Activated CD4-positive, alpha-beta T cell treated with anti-CD3 and anti-CD28 coated beads, Interleukin-2, Interleukin-6, amounts not matched to agents 100 ng/mL and 50 ng/mL, durations not matched to agents 16 hours and 8 hours (primary cell): Measurements from ENCODE around the gene SHC3.
A peak's percentile ranks its signal among the peaks of the same experiment; 100 is the strongest.
"Not testable (repeated sequence)": the region's sequence is repeated elsewhere in the genome, so short reads cannot be mapped to it uniquely, and the experiment has no call there.

Experiments
- DNase-seq: peaks from one replicate; pipeline ENCODE4 v3.0.0-alpha.2; 2020

Gene SHC3

GRCh38 chr9:89177944-89178829 is at the start of gene SHC3:
Gene SHC3 (minus strand): TSS chr9:89178818. CDS start chr9:89178460, 358 bp downstream.
- peak; percentile 38 for DNase-seq

- DNase-seq = no peak
Measured at GRCh38 chr9:89225991-89226471, 47.4 kb upstream of the SHC3 start.

- DNase-seq = no peak
Measured at GRCh38 chr9:89225587-89225986, 47.0 kb upstream of the SHC3 start.

GRCh38 chr9:89225036-89225435 is 46.4 kb upstream of the SHC3 start:
- DNase-seq = no peak

GRCh38 chr9:89224633-89225032 is 46.0 kb upstream of the SHC3 start:
- DNase-seq = no peak

GRCh38 chr9:89223396-89223977 is 44.9 kb upstream of the SHC3 start:
- no peak for DNase-seq

GRCh38 chr9:89219637-89220036 is 41.0 kb upstream of the SHC3 start:
- DNase-seq = no peak

GRCh38 chr9:89218040-89218928 is 39.7 kb upstream of the SHC3 start:
- DNase-seq = no peak

- DNase-seq = no peak
Measured at GRCh38 chr9:89215342-89215741, 36.7 kb upstream of the SHC3 start.

GRCh38 chr9:89213396-89213880 is 34.8 kb upstream of the SHC3 start:
- DNase-seq = no peak

- no peak for DNase-seq
Measured at GRCh38 chr9:89212171-89212570, 33.6 kb upstream of the SHC3 start.

- DNase-seq = not testable (repeated sequence)
Measured at GRCh38 chr9:89209311-89209710, 30.7 kb upstream of the SHC3 start.

- DNase-seq = no peak
Measured at GRCh38 chr9:89207026-89207425, 28.4 kb upstream of the SHC3 start.

GRCh38 chr9:89204801-89205200 is 26.2 kb upstream of the SHC3 start:
- DNase-seq = no peak

- DNase-seq = no peak
Measured at GRCh38 chr9:89195131-89195797, 16.6 kb upstream of the SHC3 start.

GRCh38 chr9:89194421-89195130 is 16.0 kb upstream of the SHC3 start:
- no peak for DNase-seq

- DNase-seq = no peak
Measured at GRCh38 chr9:89191004-89191403, 12.4 kb upstream of the SHC3 start.

- no peak for DNase-seq
Measured at GRCh38 chr9:89189215-89189614, 10.6 kb upstream of the SHC3 start.

GRCh38 chr9:89187950-89188349 is 9.3 kb upstream of the SHC3 start:
- no peak for DNase-seq

GRCh38 chr9:89187541-89187940 is 8.9 kb upstream of the SHC3 start:
- DNase-seq = no peak

GRCh38 chr9:89186960-89187359 is 8.3 kb upstream of the SHC3 start:
- DNase-seq = no peak

- no peak for DNase-seq
Measured at GRCh38 chr9:89185980-89186379, 7.4 kb upstream of the SHC3 start.
